Fibroblast of villous mesenchyme (primary cell): ENCODE measurements around the gene GIPC2. TPM values are rescaled to one million over a fixed set of nuclear protein-coding genes. Genes with fewer than 3 reads are reported as not detected.

Experiments
- DNase-seq: peaks from one replicate; pipeline ENCODE4 v3.0.0-alpha.2; 2010; ENCODE audit warnings: low read depth
- H3K4me3 ChIP-seq: 2 replicates; pipeline ENCODE4 v1.5.1; 2011; ENCODE audit warnings: low read depth, mild to moderate bottlenecking, low read length
- total RNA-seq: library from RNA; depleted of rRNA; stranded (reverse); fragments of >200 nt; gene quantifications from 2 replicates; pipeline ENCODE4 v1.2.3, GENCODE V29; 2012
- TF ChIP-seq, protein P1 (sequence below): IDR thresholded peaks from 2 replicates; pipeline ENCODE4 v1.5.1; 2012; ENCODE audit warnings: low read depth, mild to moderate bottlenecking, low read length; ENCODE audit not compliant: insufficient read depth

The GIPC2 gene
- total RNA-seq, 1 donor = 0.43 TPM

GRCh38 chr1:78053498-78053897 lies 7.7 kb downstream of the GIPC2 start:
- H3K4me3 ChIP-seq = no peak overlapping the region
- no peak for DNase-seq
- TF ChIP-seq, protein P1, sequence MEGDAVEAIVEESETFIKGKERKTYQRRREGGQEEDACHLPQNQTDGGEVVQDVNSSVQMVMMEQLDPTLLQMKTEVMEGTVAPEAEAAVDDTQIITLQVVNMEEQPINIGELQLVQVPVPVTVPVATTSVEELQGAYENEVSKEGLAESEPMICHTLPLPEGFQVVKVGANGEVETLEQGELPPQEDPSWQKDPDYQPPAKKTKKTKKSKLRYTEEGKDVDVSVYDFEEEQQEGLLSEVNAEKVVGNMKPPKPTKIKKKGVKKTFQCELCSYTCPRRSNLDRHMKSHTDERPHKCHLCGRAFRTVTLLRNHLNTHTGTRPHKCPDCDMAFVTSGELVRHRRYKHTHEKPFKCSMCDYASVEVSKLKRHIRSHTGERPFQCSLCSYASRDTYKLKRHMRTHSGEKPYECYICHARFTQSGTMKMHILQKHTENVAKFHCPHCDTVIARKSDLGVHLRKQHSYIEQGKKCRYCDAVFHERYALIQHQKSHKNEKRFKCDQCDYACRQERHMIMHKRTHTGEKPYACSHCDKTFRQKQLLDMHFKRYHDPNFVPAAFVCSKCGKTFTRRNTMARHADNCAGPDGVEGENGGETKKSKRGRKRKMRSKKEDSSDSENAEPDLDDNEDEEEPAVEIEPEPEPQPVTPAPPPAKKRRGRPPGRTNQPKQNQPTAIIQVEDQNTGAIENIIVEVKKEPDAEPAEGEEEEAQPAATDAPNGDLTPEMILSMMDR = no peak

DNA sequence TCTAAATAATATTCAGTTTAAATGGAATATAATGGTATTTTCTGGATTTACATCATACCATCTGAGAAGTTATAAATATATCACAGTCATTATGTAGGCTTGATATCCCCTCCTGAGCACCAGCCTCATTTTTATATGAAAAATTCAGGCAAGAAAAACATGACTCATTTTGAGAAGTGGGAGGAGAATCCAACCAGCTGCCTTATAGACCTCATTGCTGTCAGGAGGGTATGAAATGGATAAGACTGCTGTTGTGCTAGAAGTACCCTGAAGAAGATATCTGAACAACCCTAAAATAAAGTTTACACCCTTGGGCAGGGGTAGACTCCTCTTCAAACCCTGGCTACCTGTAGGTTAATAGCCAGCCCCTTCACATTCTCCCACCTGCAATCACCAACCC lies 8.8 kb downstream of the GIPC2 start:
- TF ChIP-seq, protein P1 = no peak
- H3K4me3 ChIP-seq = no peak overlapping the region
- no peak for DNase-seq

- no peak for DNase-seq
- H3K4me3 ChIP-seq = no peak overlapping the region
- TF ChIP-seq, protein P1 = no peak
Measured at GRCh38 chr1:78054972-78055371, 9.2 kb downstream of the GIPC2 start.

- TF ChIP-seq, protein P1 = no peak
- DNase-seq = no peak
- no peak overlapping the region for H3K4me3 ChIP-seq
Measured at GRCh38 chr1:78055565-78056132, 9.9 kb downstream of the GIPC2 start.

- TF ChIP-seq, protein P1 = no peak
- DNase-seq = no peak
Measured at GRCh38 chr1:78058670-78059069, 12.9 kb downstream of the GIPC2 start.

GRCh38 chr1:78060857-78061563 lies 15.2 kb downstream of the GIPC2 start:
- TF ChIP-seq, protein P1 = no peak
- H3K4me3 ChIP-seq = no peak overlapping the region
- DNase-seq = no peak

More at GRCh38 chr1:78058670-78059069, 12.9 kb downstream of the GIPC2 start:
- H3K4me3 ChIP-seq = no peak overlapping the region
